LNCaP clone FGC (cell line): ENCODE results near the gene DCTN4.

ENCODE experiments used
- DNase-seq: peaks from one replicate; pipeline ENCODE4 v3.0.0-alpha.2; 2011; ENCODE audit warnings: low read depth
- H3K4me3 ChIP-seq: 2 replicates; pipeline ENCODE4 v1.5.1; 2011; ENCODE audit warnings: mild to moderate bottlenecking, low read depth, low read length, control low read depth
- TF ChIP-seq, protein P1 (sequence below): IDR thresholded peaks from 2 replicates; pipeline ENCODE4 v1.5.1; 2012; ENCODE audit warnings: mild to moderate bottlenecking; ENCODE audit not compliant: control insufficient read depth, insufficient read depth; ENCODE audit errors: extremely low read depth

DCTN4 gene

DNA sequence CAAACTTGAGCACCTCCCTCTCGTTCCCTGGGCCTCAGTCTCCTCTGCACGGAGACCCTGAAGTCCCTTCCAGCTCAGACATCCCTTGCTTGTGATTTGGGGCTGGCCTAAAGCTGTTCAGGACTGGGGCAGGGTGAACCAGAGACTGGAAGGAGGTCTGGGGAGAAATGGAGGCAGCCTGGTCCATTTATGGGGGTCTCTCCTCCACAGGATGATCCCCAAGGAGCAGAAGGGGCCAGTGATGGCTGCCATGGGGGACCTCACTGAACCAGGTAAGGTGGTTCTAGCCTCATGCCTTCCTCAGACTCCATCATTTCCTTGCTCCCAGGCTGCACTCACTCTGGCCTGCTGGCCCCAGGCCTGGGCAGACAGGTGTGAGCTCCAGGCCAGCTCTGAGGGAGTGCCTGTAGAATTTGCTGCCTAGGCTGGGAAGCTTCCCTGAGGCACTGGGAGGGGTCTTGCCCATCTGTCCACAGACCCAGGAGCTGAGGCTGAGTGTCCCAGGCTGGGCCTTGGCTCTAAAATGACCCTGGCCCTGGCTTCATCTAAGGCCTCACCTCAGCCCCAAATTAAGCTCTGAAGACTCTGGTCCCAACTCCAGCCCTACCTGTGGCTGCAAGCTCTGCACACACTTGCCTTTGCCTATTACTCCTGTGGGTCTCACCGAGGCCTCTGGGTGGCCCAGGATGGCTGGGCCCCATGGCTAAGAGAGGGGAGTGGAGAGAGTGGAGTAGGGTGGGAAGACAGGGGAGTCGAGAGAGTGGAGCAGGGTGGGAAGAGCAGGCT lies 95.9 kb downstream of the DCTN4 start:
- H3K4me3 ChIP-seq: no peak overlapping the region
- TF ChIP-seq, protein P1, sequence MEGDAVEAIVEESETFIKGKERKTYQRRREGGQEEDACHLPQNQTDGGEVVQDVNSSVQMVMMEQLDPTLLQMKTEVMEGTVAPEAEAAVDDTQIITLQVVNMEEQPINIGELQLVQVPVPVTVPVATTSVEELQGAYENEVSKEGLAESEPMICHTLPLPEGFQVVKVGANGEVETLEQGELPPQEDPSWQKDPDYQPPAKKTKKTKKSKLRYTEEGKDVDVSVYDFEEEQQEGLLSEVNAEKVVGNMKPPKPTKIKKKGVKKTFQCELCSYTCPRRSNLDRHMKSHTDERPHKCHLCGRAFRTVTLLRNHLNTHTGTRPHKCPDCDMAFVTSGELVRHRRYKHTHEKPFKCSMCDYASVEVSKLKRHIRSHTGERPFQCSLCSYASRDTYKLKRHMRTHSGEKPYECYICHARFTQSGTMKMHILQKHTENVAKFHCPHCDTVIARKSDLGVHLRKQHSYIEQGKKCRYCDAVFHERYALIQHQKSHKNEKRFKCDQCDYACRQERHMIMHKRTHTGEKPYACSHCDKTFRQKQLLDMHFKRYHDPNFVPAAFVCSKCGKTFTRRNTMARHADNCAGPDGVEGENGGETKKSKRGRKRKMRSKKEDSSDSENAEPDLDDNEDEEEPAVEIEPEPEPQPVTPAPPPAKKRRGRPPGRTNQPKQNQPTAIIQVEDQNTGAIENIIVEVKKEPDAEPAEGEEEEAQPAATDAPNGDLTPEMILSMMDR: no peak
- no peak for DNase-seq

DNA sequence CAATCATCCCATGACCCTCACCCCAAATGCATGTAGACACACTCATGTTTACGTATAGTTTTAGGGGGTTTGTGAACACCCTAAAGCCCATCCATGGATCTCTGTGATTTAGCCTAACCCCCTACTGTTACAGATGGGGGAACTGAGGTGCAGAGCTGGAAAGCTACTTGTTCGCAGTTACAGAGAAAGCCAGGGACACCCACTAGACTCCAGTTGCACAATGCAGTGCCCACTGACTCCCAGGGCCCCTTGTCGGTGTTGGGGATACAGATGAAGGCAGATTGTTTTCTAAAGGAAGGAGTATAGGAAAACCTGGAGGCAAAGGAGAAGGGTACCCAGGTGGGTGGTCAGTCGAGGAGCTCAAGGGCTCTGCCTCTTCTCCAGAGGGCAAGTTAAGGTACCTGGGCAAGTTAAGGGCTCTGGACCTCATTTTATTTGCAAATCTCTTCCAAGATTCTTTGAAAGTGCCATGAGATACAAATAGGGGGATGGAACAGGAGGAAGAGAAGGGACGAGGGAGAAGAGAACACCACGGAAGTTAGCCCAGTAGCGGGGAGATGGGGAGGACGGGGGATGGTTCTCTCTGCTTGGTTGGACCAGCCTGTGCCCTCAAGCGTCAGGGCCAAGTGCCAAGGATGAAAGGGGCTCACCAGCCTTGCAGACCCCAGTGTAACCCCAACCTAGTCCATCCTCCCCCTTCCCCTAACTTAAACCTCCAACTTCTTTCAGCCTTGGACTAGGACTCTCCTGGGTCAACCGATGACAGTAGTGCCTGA lies 96.8 kb downstream of the DCTN4 start:
- no peak for DNase-seq
- TF ChIP-seq, protein P1: no peak
- H3K4me3 ChIP-seq: no peak overlapping the region

DNA sequence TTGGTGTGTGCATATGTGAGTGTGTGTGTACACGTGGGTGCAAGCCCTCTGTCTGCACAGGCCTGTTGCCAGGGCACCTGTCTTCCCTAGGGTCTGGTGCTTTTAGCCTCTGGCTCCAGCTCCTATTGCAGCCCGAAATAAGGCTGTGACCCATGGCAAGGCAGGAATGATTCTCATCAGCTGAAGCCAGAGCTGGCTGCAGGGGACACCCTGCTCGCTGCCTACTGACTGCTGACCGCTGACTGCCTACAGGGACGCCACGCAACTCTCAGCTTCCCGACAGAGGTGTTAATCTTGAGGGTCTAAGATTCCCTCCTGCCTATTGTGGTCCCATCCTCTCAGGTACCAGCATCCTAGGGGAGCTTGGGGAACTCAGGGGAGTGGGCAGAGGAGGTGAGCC lies 97.7 kb downstream of the DCTN4 start, which contains the start of gene MYOZ3:
TSS of gene MYOZ3 (plus strand) at position 166 of the 400 bp plus-strand sequence. CDS start 1,691 bp downstream, outside the sequence.
- H3K4me3 ChIP-seq: no peak within 1 kb of the TSS
- DNase-seq: no peak
- TF ChIP-seq, protein P1: no peak

DNA sequence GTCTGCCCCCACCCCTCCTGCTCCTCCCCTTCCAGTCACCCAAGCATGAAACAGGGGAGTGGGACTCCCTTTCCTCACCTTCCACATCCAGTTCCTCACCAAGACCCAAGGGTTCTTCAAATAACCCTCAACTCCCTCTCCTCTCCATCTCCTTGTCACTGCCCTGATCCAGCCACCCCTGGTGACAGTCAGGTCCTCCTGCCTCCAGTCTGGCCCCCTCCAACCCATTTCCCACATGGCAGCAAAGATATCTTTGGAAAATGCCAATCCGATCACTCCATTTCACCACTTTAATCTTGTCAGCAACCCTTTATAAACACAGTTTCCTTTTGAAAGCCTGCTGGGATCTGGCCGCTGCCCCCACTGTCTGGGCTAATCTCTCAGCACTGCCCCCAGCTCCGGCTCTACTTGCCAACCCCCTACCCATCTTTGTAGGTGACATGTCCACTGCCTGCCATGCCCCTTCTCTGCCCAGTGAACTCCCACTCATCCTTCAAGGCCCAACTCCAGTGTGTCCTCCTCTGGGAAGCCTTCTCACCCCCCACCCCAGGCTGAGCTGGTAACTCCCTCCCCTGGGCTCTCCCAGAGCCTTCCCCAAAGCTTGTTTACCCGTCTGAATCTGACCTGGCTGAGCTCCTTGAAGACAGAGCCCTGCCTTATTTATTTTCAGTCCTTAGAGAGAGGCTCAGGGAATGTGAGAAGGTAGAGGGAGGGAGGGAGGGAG lies 98.5 kb downstream of the DCTN4 start:
- H3K4me3 ChIP-seq: no peak overlapping the region
- TF ChIP-seq, protein P1: no peak
- no peak for DNase-seq

DNA sequence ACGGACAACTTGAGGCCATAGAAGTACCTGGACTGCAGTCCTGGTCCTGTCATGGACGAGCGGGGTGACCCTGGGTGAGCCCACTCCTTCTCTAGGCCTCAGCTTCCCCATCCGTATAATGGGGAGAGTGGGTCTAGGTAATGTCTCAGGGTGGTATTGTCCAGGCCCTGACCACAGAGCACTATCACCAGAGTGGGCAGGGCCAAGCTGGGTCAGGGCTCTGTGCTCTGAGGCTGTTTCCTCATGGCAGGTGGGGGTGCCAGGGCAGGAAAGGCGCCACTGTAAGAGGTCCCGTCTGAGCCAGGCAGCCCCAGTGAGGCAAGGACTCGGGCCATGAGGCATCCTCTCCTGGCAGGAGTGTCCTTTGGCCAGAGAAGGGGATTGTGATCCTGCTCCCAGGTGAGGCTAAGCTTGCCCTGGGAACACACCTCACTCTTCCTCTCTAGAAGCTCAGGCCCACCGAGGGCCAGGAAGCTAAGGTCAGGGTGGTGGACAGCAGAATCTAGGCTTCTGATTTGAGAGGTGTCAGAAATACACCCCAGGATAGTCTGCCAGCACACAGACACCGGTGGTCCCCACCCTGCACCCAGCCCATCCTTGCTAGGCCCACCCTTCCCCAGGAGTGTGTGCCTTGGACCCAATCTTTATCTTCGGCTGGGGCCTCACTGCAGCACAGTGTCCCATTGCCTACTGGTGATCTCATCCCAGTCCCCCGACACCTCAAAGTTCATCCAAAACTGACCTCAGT lies 99.3 kb downstream of the DCTN4 start:
- TF ChIP-seq, protein P1: no peak
- no peak for DNase-seq
- no peak overlapping the region for H3K4me3 ChIP-seq

DNA sequence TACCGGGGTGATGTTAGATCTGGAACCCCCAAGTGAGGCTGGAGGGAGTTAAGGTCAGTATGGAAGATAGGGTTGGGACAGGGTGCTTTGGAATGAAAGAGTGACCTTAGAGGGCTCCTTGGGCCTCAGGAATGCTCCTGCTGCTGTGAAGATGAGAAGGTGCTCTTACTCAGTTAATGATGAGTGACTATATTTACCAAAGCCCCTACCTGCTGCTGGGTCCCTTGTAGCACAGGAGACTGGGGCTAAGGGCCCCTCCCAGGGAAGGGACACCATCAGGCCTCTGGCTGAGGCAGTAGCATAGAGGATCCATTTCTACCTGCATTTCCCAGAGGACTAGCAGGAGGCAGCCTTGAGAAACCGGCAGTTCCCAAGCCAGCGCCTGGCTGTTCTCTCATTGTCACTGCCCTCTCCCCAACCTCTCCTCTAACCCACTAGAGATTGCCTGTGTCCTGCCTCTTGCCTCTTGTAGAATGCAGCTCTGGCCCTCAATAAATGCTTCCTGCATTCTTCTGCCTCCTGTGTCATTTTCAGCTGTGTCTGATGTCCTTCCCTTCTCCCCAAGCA lies 100.0 kb downstream of the DCTN4 start:
- H3K4me3 ChIP-seq: no peak overlapping the region
- TF ChIP-seq, protein P1: no peak
- no peak for DNase-seq
